ENCODE results near the gene C2orf81.

DNA sequence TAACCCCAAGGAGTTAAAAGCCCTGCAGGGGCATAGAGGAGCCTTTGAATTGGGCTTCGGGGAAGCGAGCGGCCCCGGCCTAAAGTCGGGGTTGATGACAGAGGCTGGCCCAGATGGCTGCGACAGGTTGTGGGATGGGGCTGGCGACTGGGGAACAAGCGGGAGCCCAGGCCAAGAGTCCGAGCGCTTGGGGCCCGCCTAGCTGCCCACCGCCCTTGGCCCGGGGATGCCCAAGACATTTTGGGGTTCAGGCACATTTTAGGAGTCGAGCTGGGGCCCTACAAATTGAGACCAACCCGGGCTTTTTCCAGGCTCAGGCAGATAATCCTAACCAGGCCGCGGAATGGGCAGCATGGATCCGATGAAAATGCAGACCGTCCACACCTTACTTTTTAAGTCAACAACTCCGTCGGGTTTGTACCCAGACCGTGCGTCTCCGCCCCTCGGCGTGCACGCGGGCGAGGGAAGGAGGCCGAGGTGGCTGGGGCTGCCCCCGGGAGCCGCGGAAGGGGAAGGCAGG lies 19.8 kb upstream of the C2orf81 start:
- TF ChIP-seq EGR1 (IDR thresholded peaks at IDR 0.05; ENCODE audit: low read depth in 2 of 2), result no peak
- no peak for TF ChIP-seq CTCF (IDR thresholded peaks at IDR 0.05; ENCODE audit: low read depth, low read length, missing input control)
- TF ChIP-seq RAD21 (IDR thresholded peaks at IDR 0.05), result no peak
- no peak for TF ChIP-seq HNF4A (conservative IDR thresholded peaks at IDR 0.05)
- TF ChIP-seq, protein P1, sequence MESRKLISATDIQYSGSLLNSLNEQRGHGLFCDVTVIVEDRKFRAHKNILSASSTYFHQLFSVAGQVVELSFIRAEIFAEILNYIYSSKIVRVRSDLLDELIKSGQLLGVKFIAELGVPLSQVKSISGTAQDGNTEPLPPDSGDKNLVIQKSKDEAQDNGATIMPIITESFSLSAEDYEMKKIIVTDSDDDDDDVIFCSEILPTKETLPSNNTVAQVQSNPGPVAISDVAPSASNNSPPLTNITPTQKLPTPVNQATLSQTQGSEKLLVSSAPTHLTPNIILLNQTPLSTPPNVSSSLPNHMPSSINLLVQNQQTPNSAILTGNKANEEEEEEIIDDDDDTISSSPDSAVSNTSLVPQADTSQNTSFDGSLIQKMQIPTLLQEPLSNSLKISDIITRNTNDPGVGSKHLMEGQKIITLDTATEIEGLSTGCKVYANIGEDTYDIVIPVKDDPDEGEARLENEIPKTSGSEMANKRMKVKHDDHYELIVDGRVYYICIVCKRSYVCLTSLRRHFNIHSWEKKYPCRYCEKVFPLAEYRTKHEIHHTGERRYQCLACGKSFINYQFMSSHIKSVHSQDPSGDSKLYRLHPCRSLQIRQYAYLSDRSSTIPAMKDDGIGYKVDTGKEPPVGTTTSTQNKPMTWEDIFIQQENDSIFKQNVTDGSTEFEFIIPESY (IDR thresholded peaks at IDR 0.05), result no peak
- TF ChIP-seq MAX (IDR thresholded peaks at IDR 0.05), result no peak
- TF ChIP-seq TAF1 (conservative IDR thresholded peaks at IDR 0.05), result no peak
- no peak for TF ChIP-seq YY1 (IDR thresholded peaks at IDR 0.05)
- TF ChIP-seq, protein P2, sequence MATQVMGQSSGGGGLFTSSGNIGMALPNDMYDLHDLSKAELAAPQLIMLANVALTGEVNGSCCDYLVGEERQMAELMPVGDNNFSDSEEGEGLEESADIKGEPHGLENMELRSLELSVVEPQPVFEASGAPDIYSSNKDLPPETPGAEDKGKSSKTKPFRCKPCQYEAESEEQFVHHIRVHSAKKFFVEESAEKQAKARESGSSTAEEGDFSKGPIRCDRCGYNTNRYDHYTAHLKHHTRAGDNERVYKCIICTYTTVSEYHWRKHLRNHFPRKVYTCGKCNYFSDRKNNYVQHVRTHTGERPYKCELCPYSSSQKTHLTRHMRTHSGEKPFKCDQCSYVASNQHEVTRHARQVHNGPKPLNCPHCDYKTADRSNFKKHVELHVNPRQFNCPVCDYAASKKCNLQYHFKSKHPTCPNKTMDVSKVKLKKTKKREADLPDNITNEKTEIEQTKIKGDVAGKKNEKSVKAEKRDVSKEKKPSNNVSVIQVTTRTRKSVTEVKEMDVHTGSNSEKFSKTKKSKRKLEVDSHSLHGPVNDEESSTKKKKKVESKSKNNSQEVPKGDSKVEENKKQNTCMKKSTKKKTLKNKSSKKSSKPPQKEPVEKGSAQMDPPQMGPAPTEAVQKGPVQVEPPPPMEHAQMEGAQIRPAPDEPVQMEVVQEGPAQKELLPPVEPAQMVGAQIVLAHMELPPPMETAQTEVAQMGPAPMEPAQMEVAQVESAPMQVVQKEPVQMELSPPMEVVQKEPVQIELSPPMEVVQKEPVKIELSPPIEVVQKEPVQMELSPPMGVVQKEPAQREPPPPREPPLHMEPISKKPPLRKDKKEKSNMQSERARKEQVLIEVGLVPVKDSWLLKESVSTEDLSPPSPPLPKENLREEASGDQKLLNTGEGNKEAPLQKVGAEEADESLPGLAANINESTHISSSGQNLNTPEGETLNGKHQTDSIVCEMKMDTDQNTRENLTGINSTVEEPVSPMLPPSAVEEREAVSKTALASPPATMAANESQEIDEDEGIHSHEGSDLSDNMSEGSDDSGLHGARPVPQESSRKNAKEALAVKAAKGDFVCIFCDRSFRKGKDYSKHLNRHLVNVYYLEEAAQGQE (IDR thresholded peaks at IDR 0.05), result no peak
- TF ChIP-seq ATF3 (IDR thresholded peaks at IDR 0.05), result no peak

Data from liver (tissue), 3 donors.